UCSD-AML1 (cell line): ENCODE data around the gene POLR3A.
A peak's percentile ranks its signal among the peaks of the same experiment; 100 is the strongest.
"Not testable (repeated sequence)": the region's sequence is repeated elsewhere in the genome, so short reads cannot be mapped to it uniquely, and the experiment has no call there.

ENCODE experiments used
- DNase-seq: peaks from one replicate; lab custom pipeline; 2025; ENCODE audit not compliant: unreplicated experiment; lab: John Stamatoyannopoulos, UW

The POLR3A gene

GRCh38 chr10:78029269-78030226 lies at the start of gene POLR3A:
POLR3A (minus strand) TSS chr10:78029515; CDS start chr10:78029407, 108 bp downstream.
- peak; percentile 91 for DNase-seq

- DNase-seq, result no peak
These were observed 49.4 kb upstream of the POLR3A start for GRCh38 chr10:78078539-78079330.

- not testable (repeated sequence) for DNase-seq
These were observed 46.5 kb upstream of the POLR3A start for GRCh38 chr10:78075806-78076205.

- no peak for DNase-seq
These were observed 43.2 kb upstream of the POLR3A start for GRCh38 chr10:78072504-78072903.

- DNase-seq, result no peak
These were observed 42.5 kb upstream of the POLR3A start for GRCh38 chr10:78071857-78072179.

- DNase-seq, result no peak
These were observed 42.0 kb upstream of the POLR3A start for GRCh38 chr10:78071140-78071856.

GRCh38 chr10:78070726-78071125 lies 41.4 kb upstream of the POLR3A start:
- DNase-seq, result no peak

GRCh38 chr10:78070064-78070463 lies 40.7 kb upstream of the POLR3A start:
- DNase-seq, result not testable (repeated sequence)

GRCh38 chr10:78069151-78069550 lies 39.8 kb upstream of the POLR3A start:
- no peak for DNase-seq

GRCh38 chr10:78066728-78067430 lies 37.6 kb upstream of the POLR3A start:
- no peak for DNase-seq

GRCh38 chr10:78066012-78066411 lies 36.7 kb upstream of the POLR3A start:
- DNase-seq, result no peak

- DNase-seq, result no peak
These were observed 36.3 kb upstream of the POLR3A start for GRCh38 chr10:78065611-78066010.

- DNase-seq, result not testable (repeated sequence)
These were observed 35.6 kb upstream of the POLR3A start for GRCh38 chr10:78064919-78065318.

GRCh38 chr10:78063236-78063635 lies 33.9 kb upstream of the POLR3A start:
- no peak for DNase-seq

GRCh38 chr10:78062296-78062695 lies 33.0 kb upstream of the POLR3A start:
- DNase-seq, result no peak

- DNase-seq, result no peak
These were observed 30.8 kb upstream of the POLR3A start for GRCh38 chr10:78059906-78060702.

GRCh38 chr10:78058562-78058961 lies 29.2 kb upstream of the POLR3A start:
- DNase-seq, result no peak

GRCh38 chr10:78053211-78053868 lies 24.0 kb upstream of the POLR3A start:
- DNase-seq, result no peak

GRCh38 chr10:78049851-78050250 lies 20.5 kb upstream of the POLR3A start:
- no peak for DNase-seq
